GM13976 (cell line): ENCODE measurements around the gene JMJD7.

Source experiments
- DNase-seq: peaks from one replicate; pipeline ENCODE4 v3.0.0; 2012; ENCODE audit warnings: low spot score
- CTCF ChIP-seq: IDR thresholded peaks from 2 replicates; pipeline ENCODE4 v1.5.1; 2012; ENCODE audit warnings: borderline replicate concordance, mild to moderate bottlenecking; ENCODE audit not compliant: insufficient read depth; ENCODE audit errors: extremely low read depth, missing control alignments, control extremely low read depth
- in situ Hi-C: fragments of 300-500 bp; cut with MboI; formaldehyde crosslinking; loops from one replicate; pipeline ENCODE4 v1.12.0; 2022; ENCODE audit warnings: low sequenced_read_pairs, mixed read lengths, inconsistent platforms; ENCODE audit not compliant: unreplicated experiment

The JMJD7 gene

GRCh38 chr15:41870689-41871081 lies 42.8 kb downstream of the JMJD7 start:
- in situ Hi-C loops, result no loop called here
- TF ChIP-seq CTCF, result no peak
- no peak for DNase-seq

- DNase-seq, result no peak
- in situ Hi-C loops, result no loop called here
- no peak for TF ChIP-seq CTCF
These were observed 43.4 kb downstream of the JMJD7 start for GRCh38 chr15:41871175-41871905.

GRCh38 chr15:41872166-41872747 lies 44.4 kb downstream of the JMJD7 start:
- in situ Hi-C loops, result no loop called here
- no peak for DNase-seq
- TF ChIP-seq CTCF, result no peak

GRCh38 chr15:41873711-41874110 lies 45.8 kb downstream of the JMJD7 start:
- DNase-seq, result no peak
- in situ Hi-C loops, result no loop called here
- no peak for TF ChIP-seq CTCF

- no peak for TF ChIP-seq CTCF
- no peak for DNase-seq
- in situ Hi-C loops, result no loop called here
These were observed 46.8 kb downstream of the JMJD7 start for GRCh38 chr15:41874736-41875135.

GRCh38 chr15:41876007-41876406 lies 48.1 kb downstream of the JMJD7 start:
- TF ChIP-seq CTCF, result no peak
- DNase-seq, result no peak
- in situ Hi-C loops, result no loop called here

- in situ Hi-C loops, result no loop called here
- TF ChIP-seq CTCF, result no peak
- no peak for DNase-seq
These were observed 48.8 kb downstream of the JMJD7 start for GRCh38 chr15:41876689-41877088.
